Epidermal melanocyte (primary cell): ENCODE measurements around the gene GAK.
A peak's percentile ranks its signal among the peaks of the same experiment; 100 is the strongest.

Experiments used
- DNase-seq: peaks from one replicate; pipeline ENCODE4 v3.0.0; 2011; ENCODE audit warnings: low spot score; ENCODE audit not compliant: insufficient read length

Gene GAK

DNA sequence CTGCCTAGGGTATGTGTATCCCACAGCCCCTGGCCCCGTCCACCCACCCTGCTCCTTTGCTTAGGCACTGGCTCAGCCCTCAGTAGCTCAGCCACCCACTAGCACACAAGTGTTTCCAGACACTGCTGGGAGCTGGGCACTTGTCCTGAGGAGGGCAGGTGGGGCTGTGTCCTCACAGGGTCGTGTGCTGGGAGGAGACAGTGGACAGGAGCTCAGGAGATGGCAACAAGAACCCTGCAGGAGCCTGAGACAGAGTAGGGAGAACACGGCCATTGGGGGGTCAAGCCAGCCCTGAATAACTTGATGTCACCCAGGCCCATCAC lies 100.7 kb downstream of the GAK start:
- no peak for DNase-seq

DNA sequence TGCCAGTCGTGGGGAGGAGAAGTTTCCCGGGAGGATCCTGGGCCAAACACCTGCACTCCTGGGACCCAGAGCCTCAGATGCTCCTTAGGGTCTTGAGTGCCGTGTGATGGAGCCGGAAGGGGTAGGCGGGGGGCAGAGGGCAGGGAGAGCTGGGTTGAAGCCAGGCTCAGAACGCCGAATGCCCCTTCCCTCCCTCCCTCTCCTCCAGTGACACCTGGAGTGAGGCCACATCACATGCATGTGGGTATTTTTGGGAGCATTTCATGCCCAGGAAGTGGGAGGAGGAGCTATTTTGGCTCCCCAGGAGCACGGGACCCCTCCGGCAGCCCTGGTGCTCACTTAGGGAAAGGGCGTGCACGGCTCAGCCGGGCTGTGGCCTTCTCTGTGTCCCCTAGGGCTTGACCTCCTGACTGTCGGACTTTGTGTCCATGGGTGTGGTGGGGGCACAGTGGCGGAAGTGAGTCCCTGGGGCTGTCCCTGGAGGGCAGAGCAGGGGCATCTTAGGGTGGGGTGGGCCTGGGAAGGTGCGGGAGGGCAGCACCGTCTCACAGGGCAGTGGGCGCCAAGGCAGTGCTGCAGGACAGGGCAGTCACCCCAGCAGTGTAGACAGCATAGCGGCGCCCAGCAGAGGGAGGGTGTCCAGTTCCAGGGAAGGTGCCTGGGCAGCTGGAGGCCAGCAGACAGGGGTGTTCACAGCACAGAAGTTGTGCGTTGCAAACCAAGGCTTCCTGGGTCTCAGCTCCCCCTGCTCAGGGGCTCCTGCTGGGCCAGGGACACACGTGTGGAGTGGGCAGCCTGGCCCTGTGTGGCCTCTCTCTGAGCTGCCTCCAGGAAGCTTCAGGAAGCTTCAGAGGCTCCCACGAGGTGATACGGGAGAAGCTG lies 101.3 kb downstream of the GAK start:
- DNase-seq = no peak

DNA sequence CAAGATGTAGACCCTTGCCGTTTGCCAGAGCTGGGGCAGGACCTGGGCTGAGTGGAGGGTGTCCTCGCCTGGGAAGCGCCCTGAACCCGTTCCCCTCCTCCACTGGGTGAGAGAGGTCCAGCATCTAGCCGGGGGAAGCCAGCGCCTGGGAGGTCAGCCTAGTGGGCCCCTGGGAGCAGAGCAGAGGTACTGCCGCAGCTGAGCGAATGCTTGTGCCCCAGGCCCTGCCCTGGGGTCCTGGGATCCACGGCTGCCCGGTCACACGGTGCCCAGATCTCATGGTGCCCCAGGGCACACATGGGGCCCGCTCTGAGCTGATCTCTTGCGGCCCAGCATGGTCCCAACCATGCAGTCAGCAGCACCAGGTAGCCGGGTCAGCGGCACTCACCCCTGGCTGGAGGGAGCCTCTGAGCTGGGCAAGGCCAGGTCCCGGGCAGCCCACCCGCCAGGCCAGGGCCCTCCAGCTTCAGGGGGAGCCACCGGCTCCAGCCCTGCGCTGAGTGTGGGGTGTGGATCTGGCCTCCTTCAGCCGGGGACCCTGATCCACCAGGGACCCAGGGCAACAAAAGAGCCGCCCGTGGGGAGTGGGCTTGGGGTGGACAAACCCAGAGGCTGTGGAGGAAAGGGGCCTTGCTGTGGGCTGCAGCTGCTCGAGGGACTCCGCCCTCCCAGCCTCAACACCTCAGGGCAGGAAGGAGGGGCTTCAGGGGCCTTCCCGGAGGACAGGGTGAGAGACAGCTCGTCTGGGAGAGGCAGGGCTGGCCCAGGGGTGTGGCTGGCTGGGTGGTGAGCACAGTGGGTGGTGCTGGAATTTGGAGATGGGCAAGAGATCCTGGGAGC lies 102.1 kb downstream of the GAK start:
- no peak for DNase-seq

DNA sequence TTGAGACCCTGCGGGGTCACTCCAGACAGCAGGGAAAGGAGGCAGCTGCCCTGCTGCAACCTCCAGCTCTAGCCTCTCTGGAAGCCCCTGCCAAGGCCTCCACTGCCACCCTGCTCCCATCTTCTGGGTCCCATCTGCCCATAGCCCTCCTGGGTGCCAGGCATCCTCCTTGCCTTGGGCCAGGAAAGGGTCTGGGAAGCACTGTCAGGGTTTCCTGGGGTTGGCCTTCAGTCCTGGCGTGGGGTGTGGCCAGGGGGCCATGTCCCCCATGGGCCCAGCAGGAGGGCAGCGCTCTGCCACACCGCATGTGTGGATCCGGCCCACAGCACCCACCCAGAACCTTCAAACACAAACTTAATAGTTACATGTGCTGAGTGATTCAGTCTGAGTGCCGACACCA lies 102.8 kb downstream of the GAK start:
- no peak for DNase-seq

DNA sequence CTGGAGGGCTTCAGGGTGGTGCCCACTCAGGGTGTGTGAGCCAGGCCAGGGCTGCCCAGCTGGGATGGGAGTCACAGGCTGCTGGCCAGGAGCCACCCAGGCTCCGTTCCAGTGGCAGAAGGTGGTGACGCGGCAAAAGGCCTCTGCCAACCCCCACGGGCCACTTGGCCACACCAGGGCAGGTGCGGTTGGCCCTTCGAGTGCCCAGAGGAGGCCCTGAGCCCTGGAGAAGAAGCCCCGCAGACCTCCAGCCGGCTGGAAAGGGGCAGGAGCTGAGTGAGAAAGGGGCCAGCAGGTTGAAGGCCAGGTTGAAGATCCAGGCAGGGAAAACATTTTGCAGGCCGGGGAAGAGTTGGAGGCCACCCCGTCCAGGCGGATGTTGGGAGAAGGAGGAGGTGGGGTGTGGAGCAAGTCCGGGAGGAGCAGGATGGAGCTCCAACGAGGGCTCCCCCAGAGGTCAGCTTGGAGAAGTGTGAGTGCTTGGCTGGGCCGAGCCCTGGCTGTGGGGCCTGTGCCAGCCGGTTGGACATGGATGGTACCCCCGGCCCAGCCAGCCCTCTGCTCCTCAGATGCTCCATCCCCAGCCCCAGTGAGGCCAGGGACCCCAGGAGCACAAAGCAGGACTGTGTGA lies 103.4 kb downstream of the GAK start:
- no peak for DNase-seq

DNA sequence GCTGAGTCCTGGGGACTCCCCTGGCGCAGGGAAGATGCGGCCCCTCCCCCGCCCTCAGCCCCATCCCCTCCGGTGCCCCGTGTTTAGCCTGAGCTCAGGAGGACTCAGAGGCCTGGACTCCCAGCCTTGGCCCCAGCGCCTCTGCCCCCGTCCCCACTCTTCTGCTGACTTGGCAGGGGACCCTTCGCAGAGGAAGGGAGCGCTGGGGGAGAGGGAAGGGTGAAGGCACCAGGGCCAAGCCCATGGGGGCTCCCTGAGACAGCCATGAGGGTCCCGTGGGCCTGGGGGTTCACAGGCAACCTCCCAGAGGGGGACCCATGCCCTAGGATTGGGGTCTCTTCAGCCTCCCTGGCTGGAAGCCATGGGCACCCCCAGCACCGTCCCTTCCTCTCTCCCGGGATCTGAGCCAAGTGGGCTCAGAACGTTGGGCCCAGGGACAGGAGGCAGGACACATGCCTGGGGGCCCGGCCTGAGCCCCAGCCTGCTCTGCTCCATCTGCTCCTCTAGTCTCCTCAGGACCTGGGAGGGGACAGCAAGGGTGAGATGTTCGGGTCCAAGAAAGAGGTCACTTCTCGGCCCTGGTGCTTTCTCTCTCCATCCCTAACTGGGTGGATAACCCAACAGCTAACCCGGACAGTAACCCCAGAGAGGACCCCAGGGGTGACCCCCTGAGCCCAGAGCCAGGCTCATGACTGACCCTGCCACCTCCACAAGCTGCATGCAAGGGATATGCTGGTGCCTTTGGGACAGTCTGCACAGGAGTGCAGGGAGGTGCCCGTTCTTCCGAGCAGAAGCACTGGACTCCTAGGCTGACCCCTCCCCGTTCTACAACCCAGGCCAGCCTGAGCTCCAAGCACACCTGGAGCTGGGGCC lies 104.7 kb downstream of the GAK start:
- no peak for DNase-seq

DNA sequence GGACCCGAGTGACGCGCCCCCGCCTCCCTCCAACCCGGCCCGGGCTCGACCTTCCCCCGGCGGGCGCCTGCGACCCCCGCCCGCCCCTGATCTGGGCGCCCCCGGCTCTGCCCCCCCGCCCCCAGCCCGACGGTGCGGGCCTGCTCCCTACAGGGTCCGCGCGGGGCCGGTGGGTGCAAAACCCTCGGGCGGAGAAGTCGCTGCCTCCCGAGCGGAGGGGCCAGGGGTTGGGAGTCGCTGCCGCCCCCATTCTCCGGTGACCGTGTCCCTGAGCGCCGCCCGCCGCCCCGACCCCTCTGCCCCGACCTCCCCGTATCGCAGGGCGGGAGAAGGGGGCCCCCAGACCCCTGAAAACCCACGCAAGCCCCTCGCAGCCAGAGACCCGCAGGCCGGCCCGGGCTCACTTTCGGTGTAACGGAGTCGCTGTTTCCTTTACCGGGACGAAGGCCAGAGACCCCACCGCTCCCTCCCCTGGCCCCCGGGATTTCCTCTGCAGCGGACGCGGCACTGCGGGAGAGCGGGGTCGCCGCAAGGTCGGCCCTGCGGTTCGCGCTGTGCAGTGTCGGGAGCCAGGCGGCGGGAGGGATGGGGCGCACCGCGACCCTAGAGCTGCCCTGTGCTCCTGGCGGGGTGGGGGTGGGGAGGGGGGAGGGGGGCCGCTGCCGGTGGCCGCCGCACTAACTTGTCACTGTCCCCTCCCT lies 105.5 kb downstream of the GAK start:
- no peak for DNase-seq

DNA sequence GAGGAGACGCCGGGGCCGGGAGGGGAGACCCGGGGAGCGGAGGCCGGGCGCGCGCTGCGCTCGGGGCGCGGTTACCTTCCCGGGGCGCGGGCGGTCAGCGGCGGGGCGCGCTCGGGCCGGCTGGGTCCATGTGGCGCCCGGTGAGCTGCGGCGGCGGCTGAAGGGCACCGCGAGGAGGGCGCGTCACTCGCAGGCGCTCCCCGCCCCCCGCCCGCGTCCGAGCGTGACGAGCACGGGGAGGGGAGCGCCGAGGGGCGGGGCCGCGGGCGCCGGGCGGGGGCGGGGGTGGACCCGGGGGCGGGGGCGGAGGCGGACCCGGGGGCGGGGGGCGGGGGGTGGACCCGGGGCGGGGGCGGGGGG lies 106.2 kb downstream of the GAK start, which contains the start of gene CPLX1:
Gene CPLX1, minus strand, starts transcription at position 159 of the 360 bp plus-strand sequence. CDS start 1,607 bp downstream, outside the sequence.
- no peak for DNase-seq

DNA sequence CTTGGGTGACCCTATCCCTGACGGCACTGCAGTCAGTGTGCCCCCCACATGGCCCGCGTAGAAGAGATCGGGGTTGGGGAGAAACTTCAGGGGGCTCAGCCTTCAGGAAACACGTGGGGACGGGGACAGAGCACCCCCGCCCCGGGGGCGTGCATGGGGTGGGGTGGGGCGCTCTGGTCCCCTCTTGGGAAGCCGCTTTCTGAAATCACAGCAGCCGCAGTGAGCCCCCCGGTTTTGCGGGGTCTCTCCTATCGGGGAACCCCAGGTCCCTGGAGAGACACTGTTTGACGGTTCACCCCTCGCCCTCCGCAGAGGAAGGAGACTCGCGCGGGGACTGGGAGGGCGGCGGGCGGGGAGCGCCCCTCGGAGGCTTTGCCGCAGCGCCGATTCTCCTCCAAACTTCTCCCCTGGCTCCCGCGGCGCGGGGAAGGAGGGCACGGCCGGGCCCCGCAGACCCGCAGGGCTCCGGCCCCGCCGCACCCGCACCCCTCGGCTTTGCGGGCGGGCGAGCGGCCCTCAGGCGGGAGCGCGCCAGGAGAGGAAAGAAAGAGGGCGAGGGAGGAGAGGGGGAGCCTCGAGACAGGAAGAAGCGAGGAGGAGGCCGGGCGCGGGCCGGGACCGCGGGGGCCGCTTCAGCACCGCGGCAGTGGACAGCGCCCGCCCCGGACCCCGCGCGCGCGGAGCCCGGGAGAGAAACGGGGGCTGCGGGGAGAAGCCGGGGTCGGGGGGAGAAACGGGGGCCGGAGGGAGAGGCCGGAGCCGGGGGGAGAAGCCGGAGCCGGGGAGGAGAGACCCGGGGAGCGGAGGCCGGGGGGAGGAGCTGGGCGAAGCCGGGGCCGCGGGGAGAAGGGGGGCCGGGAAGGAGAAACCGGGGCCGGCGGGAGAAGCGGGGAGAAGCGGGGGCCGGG lies 106.8 kb downstream of the GAK start:
- peak; percentile 72 for DNase-seq

DNA sequence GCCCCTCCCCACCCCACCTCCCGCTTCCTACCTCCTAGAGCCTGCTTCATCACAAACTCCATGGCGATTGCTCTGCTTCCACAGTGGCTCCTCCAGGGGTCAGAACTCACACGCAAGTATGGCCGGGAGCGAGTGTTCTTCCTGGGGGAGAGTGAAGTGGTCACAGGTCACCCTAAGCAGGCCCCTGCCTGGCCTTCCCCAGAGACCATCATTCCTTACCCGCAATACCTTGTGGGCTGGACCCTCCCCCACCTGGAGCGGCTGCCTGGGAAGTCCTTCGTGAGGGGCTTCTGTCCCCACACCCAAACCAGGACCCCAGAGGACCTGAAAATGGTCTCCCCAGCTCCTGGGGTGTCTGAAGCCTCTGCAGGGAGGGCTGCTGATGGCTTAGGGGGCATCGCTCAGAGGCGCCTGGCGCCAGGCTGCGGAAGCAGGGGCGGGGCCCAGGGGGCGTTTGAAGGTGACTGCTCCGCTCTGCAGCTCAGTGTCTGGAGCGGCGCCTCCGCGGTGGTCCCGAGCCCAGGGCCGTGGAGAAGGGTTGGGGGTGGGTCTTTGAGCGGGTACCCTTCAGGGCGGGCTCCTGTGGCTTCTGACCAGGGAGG lies 107.6 kb downstream of the GAK start:
- no peak for DNase-seq

DNA sequence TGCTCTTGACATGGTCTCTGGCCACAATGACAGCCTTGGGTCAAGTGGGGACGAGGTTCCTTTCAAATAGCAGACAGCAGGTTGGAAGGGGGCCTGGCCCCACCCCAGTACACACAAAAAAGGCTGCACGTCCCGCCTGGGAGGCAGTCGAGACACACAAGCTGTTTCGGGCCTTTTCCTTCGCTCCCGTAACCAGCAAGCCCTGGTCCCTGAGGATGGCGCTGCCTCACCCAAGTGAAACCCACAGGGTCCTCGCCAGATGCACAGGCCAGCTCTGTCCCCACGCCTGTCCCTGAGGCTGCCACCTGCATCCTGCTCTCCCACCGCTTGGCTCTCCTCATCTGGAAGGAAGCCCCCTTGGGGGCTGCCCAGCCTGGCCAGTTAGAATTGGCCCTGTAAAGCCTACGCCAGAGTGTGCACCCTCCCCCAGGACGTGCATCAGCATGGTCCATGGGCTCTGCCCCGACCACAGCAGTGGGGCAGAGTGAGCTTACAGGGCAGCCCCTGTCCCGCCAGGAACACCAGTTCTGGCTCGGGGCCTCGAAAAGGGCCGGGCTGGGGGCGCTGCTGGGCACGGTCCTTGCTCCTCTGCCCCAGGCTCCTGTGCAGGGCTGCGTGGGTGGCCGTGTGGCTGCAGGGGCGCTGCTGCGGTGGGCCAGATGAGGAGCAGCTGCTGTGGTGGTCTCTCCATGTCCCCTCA lies 108.2 kb downstream of the GAK start:
- no peak for DNase-seq

DNA sequence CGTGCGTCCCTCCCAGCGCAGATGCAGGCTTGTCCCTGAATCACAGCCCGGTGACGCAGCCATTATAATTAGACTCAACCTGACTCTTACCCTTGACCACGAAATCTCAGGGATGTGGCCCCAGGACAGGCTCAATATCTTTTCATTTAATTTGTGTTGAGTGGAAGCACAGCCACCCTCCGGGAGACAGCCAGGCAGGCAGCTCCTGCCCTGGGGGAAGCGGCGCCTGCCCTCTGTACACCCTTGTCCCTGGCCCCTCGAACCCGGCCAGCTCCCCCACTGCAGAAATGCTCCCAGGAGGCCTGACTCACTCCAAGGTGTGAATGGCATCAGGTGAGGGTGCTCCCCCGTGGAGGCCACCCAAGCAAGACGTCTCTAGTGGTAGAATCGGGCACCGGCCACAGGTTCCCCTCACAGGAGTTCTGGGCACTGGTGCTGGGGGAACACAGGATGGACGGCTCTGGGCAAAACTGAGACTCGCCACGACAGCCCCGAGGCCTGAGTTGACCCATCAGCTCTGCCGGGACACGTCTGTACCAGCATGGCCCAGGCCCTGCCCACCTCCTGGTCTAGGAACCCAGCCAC lies 108.8 kb downstream of the GAK start:
- DNase-seq = no peak

DNA sequence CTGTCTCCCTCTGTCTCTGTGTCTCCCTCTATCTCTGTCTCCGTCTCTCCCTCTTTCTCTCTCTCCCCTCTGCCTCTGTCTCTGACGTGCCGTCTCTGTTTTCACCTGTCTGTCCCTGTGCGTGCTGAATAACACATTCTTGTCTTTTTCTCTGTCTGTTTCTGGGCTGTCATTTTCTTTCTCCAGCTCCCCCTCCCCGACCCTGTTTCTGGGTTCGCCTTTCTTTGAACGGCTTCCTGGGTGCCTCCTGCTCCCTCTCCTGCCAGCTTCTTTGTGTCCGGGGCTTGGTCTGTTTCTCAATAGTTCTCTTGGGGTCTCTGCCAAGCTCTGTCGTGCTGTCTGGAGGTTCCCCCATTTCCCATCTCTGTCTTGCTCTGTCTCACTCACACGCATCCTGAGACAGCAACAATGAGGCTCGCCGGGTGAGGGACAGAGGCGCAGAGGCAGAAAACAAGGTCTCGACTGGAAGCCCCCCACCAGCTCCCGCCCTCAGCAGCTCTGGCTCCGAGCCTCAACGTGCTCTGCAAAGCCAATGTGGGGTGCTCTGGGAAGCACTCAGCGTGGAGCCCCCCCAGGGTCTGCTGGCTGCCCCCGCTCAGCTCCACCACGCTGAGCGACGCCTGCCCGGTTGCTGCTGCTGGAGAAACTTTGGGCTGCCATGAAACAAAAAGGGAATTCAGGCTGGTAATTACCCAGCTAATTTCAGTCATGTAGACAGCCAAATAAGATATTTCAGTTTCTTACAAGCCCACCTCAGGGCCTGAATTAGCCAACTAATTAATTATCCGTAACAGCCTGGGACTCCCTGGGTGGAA lies 109.5 kb downstream of the GAK start:
- peak; percentile 9 for DNase-seq

DNA sequence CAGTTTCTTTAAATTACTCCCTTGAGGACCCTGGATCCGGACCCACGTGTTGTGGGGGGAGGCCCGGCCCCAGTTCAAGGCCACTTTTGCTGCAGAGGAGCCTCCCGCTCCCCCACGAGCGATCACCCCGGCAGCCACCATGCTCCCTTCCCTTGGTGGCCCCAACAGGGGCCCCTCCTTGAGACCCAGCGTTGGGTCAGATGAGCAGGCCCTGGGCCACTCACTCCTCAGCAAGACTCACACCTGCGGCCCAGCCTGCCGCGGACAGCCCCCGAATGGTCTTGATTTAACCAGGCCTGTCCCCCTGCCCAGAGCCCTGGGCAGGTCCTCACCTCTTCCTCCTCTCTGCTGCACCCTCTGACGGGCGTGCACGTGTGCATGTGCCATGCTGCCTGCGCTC lies 110.5 kb downstream of the GAK start:
- peak; percentile 9 for DNase-seq

DNA sequence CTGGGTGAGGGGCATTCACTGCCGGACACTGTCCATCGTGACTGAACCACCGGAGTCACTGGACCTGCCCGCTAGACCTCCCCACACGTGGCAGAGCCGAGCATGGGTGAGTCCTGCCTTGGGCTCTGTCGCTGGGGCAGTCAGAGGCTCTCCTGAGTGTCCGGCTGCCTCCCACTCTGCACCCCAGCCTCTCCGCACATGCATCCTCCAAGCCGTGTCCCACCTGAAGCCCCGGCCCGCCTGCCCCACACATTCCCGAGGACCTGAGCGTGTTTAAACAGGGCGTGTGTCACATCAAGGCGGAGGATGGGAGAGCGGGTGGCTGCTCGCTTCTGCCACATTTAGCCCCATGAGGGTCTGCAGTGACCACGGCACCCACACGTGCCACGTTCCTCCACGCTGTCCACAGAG lies 110.9 kb downstream of the GAK start:
- peak; percentile 13 for DNase-seq

DNA sequence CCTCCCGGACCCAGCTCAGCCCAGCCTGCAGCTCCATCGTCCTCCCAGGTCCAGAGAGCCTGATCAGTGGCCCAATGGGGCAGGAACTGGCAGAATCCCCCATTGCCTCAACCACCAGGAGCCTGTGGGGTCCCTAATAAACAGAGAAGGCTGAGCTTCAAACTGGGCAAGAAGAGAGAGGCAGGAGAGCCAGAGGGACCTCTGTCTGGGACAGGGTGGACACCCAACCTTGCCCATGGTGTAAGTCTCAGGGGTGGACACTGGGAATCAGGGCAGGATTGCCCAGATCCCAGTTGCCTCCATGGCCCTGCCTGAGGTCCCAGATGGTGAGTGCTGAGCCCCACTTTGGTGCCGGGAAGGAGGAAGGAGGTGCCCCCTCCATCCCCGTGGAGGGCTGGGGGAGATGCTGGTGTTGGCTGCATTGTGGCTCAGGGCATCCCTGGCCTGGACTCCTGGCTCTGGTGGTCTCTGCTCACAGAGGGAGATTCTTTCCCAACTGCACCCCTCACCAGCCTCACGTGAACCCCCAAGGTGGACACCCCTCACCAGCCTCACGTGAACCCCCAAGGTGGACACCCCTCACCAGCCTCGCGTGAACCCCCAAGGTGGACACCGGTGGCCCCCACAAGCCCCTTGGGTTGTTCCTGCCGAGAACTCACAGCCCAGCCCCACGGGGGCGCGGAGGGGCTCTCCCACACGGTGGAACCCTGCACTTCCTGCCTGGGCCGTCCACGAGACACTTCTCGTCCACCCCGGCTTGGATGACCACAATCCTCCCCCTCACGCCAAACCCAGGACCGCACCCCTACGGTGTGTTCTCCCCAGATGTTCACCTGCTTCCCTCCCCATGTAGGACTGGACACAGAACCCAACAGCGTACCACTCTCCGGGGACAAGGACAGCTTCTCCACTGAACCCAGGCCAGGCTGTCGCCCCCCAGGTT lies 111.6 kb downstream of the GAK start:
- peak; percentile 4 for DNase-seq
